Heart left ventricle (tissue), 16 donors: ENCODE data around the gene NPHP3. TPM values are rescaled to one million over a fixed set of nuclear protein-coding genes. Genes with fewer than 3 reads are reported as not detected.

Experiments used
- ATAC-seq, 4 donors: fragments of 200-7000 bp; cut with Tn5 transposase; one replicate each; pipeline ENCODE4 v1.9.1; 2020 to 2022; ENCODE audit warnings: moderate library complexity in 4 of 4, mild to moderate bottlenecking in 3 of 4, moderate number of reproducible peaks in 1 of 4
- DNase-seq, 5 donors: peaks; one replicate each; pipeline ENCODE4 v3.0.0-alpha.2; 2020
- H3K27ac ChIP-seq, 12 donors: fragments of 200-600 bp; sonication (generic) in 4 of 12; one replicate each; pipeline versions ENCODE4 v1.5.0 to v1.8.0; 2016 to 2022; ENCODE audit warnings: mild to moderate bottlenecking in 2 of 12
- H3K27me3 ChIP-seq, 9 donors: fragments of 200-600 bp; sonication (generic) in 2 of 9; one replicate each; pipeline versions ENCODE4 v1.5.1 to v1.8.0; 2016 to 2022; ENCODE audit warnings: mild to moderate bottlenecking in 3 of 9
- H3K36me3 ChIP-seq, 9 donors: fragments of 200-600 bp; sonication (generic) in 2 of 9; one replicate each; pipeline versions ENCODE4 v1.5.0 to v1.8.0; 2018 to 2022; ENCODE audit warnings: mild to moderate bottlenecking in 2 of 9
- H3K4me1 ChIP-seq, 12 donors: fragments of 200-600 bp; sonication (generic) in 4 of 12; one replicate each; pipeline versions ENCODE4 v1.5.0 to v1.8.0; 2016 to 2022; ENCODE audit warnings: mild to moderate bottlenecking in 3 of 12
- H3K4me3 ChIP-seq, 12 donors: fragments of 200-600 bp; sonication (generic) in 4 of 12; one replicate each; pipeline versions ENCODE4 v1.5.0 to v1.8.0; 2017 to 2022; ENCODE audit warnings: mild to moderate bottlenecking in 9 of 12, moderate library complexity in 4 of 12
- H3K9me3 ChIP-seq, 12 donors: fragments of 200-600 bp; sonication (generic) in 4 of 12; one replicate each; pipeline versions ENCODE4 v1.5.0 to v1.8.0; 2016 to 2022; ENCODE audit warnings: mild to moderate bottlenecking in 1 of 12
- POLR2A ChIP-seq, 2 donors: fragments of 450-650 bp; IDR thresholded peaks; one replicate each; pipeline ENCODE4 v1.6.1; 2017; ENCODE audit warnings: antibody characterized with exemption in 2 of 2, mild to moderate bottlenecking in 2 of 2, moderate library complexity in 2 of 2
- WGBS, 4 donors: extraction: QIAGEN DNeasy Blood & Tissue Kit in 2 of 4; methylation state at CpG; one replicate each; pipeline versions ENCODE4 v1.1.5 to v1.1.7; 2013 to 2018; 5-methylcytosine and 5-hydroxymethylcytosine counted together
- intact Hi-C, 10 donors: fragments of 100-400 bp; cut with DNase I; formaldehyde crosslinking; loops; one replicate each; pipeline versions ENCODE4 v1.11.1 to v1.14.2; 2022
- long read RNA-seq, 3 donors: library from polyadenylated mRNA; unstranded; transcript quantifications; one replicate each; pipeline ENCODE4 v2.0.0, GENCODE V29; 2020 to 2021
- polyA plus RNA-seq, 2 donors: library from polyadenylated mRNA; stranded (reverse); fragments of 200-250 nt; gene quantifications; one replicate each; pipeline ENCODE4 v1.2.3, GENCODE V29; 2013
- total RNA-seq, 9 donors: library from RNA; depleted of rRNA in 2 of 9; stranded (reverse); fragments of >200 nt in 2 of 9; fragmentation: NEBNext Ultra II Directional in 3 of 9; extraction: Animal tissue kit (Norgen Biotek cat#: 25700) in 3 of 9; gene quantifications; one replicate each; pipeline versions ENCODE4 v1.1.0 to v1.2.4, GENCODE V29; 2016 to 2023
- TF ChIP-seq, protein P1 (sequence below), 12 donors: fragments of 200-600 bp; sonication (generic) in 4 of 12; IDR thresholded peaks; one replicate each; pipeline versions ENCODE4 v1.5.0 to v1.8.0; 2018 to 2022; ENCODE audit warnings: antibody characterized with exemption in 12 of 12, mild to moderate bottlenecking in 5 of 12
- donor health status: ischemic (EF 13 %, LVEDD 7.1; RV severe dilation, severe dysfunction).
- donor health status: healthy with polysubstance abuse.
- donor health status: DM: no; HTN: yes; CAD: no.
- donor health status: DM: no; HTN: no; CAD: no.
- donor health status: ischemic (EF 25% LVEDD 6.9; RV normal size, moderate dysfunction).
- donor health status: ischemic (EF 25% LVEDD 5.7; RV mildly dilated, moderate dysfunction).
- donor health status: healthy.
- donor health status: DM: yes; HTN: yes; CAD: no.
- donor health status: ischemic (EF 35%, LVEDD 5.7; RV mildly dilated, moderate dysfunction).
- donor health status: nonischemic (EF 11% LVEDD 7.7; RV severe dilation, severe dysfunction).
- donor health status: DM: yes; HTN: yes; CAD: no.
- donor health status: PGD.
- donor health status: ischemic (EF 29% LVEDD 5.4; RV normal size, mild dysfunction).
- donor health status: nonischemic (EF 23%, LVEDD 6.1; RV moderate dilation, normal function).

Gene NPHP3
- total RNA-seq (10 to 100 TPM in 6 of 9 donors, 1 to 10 TPM in 3; 7.6 to 14.7 (median 10.9) TPM), polyA plus RNA-seq (10 to 100 TPM in 1 of 2 donors, 1 to 10 TPM in 1; 5.3 to 10.4 TPM)
- long read RNA-seq, donor 1, full-length matches to known transcripts, result 4 of 5 reads
- long read RNA-seq, donor 1, partial matches to known transcripts, result 1 of 5 reads
- long read RNA-seq, donor 1, other reads (novel, unspliced or antisense), result 0 of 5 reads
- long read RNA-seq, donor 2, result 0 reads
- long read RNA-seq, donor 3, full-length matches to known transcripts, result 6 of 8 reads
- long read RNA-seq, donor 3, partial matches to known transcripts, result 2 of 8 reads
- long read RNA-seq, donor 3, other reads (novel, unspliced or antisense), result 0 of 8 reads

DNA sequence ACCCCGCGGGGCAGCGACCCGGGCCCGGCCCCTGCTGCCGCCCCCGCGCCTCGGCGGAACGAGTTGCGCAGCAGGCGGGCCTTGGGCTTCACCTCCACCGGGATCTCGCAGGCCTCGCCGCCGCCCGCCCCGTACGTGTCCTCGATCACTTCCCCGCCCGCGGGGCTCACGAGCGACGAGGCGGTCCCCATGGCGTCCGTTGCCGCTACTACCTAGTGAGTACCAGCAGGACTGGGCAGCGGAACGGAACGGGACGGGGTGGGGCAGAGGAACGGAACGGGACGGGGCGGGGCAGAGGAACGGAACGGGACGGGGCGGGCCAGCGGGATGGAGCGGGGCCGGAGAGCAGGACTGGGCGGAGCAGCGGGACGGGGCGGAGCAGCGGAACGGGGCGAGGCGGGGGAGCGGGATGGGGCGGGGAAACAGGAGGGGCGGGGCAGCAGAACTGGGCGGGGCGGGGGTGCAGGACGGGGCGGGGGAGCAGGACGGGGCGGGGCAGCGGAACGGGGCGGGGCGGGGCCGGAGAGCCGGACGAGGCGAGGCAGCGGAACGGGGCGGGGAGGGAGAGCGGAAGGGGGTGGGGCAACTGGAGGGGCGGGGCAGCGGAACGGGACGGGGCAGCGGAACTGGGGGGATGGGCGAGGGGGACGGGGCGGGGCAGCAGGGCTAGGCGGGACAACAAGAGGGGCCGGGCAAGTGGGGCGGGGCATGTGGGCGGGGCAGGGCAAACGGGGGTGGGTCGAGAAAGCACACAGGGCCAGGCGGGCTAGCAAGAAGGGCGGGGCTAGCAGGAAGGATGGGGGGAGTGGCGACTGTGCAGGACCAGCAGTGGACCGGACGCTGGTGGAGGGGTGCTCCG, at the start of gene NPHP3:
TSS of gene NPHP3 (minus strand) at position 245 of the 859 bp plus-strand sequence. CDS start at position 191, 54 bp downstream.
- DNase-seq (peak; percentile 97 to 100 (median 99)), ATAC-seq (peak; percentile 91 to 95 (median 92))
- Histone ChIP-seq H3K4me1 (peaks cover 0 to 46% (median 28%) of the 10 kb centered on the region in 12 donors), H3K4me3 (peak within 1 kb of the TSS; percentile 70 to 99 (median 86)), H3K27me3 (no peaks in the 10 kb centered on the region), H3K27ac (peak within 1 kb of the TSS; percentile 91 to 99 (median 96)), H3K36me3 (peaks cover 0 to 22% (median 11%) of the 10 kb centered on the region in 9 donors), H3K9me3 (no peaks in the 10 kb centered on the region)
- intact Hi-C loops, result loop anchor here in 9 of 10 donors (1.0 to 10.0 kb wide), 11 partner anchors 60 to 1202 kb away; partner anchors contain the start of genes CDV3 (in 7 of the 9), SRPRB (in 3 of the 9) and UBA5 (in 3 of the 9)
- TF ChIP-seq, protein P1, sequence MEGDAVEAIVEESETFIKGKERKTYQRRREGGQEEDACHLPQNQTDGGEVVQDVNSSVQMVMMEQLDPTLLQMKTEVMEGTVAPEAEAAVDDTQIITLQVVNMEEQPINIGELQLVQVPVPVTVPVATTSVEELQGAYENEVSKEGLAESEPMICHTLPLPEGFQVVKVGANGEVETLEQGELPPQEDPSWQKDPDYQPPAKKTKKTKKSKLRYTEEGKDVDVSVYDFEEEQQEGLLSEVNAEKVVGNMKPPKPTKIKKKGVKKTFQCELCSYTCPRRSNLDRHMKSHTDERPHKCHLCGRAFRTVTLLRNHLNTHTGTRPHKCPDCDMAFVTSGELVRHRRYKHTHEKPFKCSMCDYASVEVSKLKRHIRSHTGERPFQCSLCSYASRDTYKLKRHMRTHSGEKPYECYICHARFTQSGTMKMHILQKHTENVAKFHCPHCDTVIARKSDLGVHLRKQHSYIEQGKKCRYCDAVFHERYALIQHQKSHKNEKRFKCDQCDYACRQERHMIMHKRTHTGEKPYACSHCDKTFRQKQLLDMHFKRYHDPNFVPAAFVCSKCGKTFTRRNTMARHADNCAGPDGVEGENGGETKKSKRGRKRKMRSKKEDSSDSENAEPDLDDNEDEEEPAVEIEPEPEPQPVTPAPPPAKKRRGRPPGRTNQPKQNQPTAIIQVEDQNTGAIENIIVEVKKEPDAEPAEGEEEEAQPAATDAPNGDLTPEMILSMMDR (IDR thresholded peaks at IDR 0.05), result peak in 3 of 12 donors; percentile 9 to 23 (median 14)
- peak; percentile 34 to 89 for TF ChIP-seq POLR2A (IDR thresholded peaks at IDR 0.05)
- 1 to 3% (median 2%) methylated on average over 39 to 96 of the region's 96 CpGs for WGBS, 4 donors

DNA sequence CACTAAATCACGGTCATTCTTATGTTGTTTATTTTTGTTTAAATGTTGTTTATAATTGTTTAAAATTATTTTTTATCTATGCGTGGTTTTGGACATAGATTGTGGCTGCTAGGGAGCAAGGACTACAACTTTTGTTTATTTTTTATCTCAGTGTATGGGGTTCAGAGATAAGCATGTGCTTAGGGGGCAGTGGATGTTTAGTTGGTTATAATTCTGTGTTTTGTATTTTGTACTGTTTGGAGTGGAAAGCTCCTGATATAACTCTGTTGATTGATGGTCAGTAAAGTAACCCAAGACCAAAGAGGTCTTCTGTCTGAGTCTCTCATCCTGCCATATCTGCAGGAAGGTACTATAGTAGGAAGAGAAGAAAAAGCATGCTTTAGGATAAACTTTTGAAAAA, 36.5 kb upstream of the NPHP3 start:
- no peaks in the 10 kb centered on the region for H3K36me3 ChIP-seq
- intact Hi-C loops, result no loop called here
- no peaks in the 10 kb centered on the region for H3K4me1 ChIP-seq
- H3K27ac ChIP-seq, result no peak overlapping the region
- no peaks in the 10 kb centered on the region for H3K9me3 ChIP-seq
- ATAC-seq, result no peak
- H3K4me3 ChIP-seq, result no peak overlapping the region
- no peaks in the 10 kb centered on the region for H3K27me3 ChIP-seq
- no peak for DNase-seq
- 58 to 73% (median 70%) methylated on average over 2 of the region's 2 CpGs for WGBS, 4 donors
- TF ChIP-seq, protein P1 (IDR thresholded peaks at IDR 0.05), result no peak
- no peak for TF ChIP-seq POLR2A (IDR thresholded peaks at IDR 0.05)

DNA sequence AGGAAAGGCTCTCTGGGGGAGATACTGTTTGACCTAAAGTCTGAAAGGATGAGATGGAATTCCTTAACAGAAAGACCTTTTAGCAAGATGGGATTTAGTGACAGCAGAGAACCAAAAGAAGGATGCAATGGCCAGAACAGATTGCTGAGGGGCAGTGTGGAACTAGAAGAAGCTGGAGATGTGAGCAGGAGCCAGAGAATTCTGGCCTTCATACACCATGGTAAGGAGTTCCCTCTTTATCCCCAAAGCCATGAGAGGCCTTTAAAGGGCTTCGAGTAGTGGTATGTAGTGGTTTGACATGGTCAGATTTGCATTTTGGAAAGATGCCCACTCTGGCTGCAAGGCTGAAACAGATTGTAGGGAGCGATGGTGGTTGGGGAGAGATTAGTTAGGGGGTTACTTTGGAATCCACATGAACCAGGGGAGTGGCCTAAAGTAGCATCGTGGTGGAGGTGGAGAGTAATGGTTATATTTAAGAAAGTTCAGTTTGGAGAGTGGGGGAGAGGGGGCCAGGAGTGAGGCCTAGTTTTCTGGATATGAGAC, 34.0 kb upstream of the NPHP3 start:
- Histone ChIP-seq H3K27me3 (no peaks in the 10 kb centered on the region), H3K36me3 (no peaks in the 10 kb centered on the region), H3K4me1 (no peaks in the 10 kb centered on the region), H3K9me3 (no peaks in the 10 kb centered on the region), H3K27ac (no peak overlapping the region), H3K4me3 (no peak overlapping the region)
- intact Hi-C loops, result no loop called here
- TF ChIP-seq, protein P1 (IDR thresholded peaks at IDR 0.05), result peak in 1 of 12 donors; percentile 12
- TF ChIP-seq POLR2A (IDR thresholded peaks at IDR 0.05), result no peak
- 51 to 62% (median 55%) methylated on average over 3 of the region's 3 CpGs for WGBS, 4 donors
- ATAC-seq (no peak), DNase-seq (no peak)

- H3K4me1 ChIP-seq, result no peaks in the 10 kb centered on the region
- no peaks in the 10 kb centered on the region for H3K27me3 ChIP-seq
- no peaks in the 10 kb centered on the region for H3K36me3 ChIP-seq
- ATAC-seq, result no peak
- no peak overlapping the region for H3K4me3 ChIP-seq
- no peak for TF ChIP-seq POLR2A (IDR thresholded peaks at IDR 0.05)
- TF ChIP-seq, protein P1 (IDR thresholded peaks at IDR 0.05), result no peak
- intact Hi-C loops, result no loop called here
- no peak overlapping the region for H3K27ac ChIP-seq
- no peak for DNase-seq
- H3K9me3 ChIP-seq, result no peaks in the 10 kb centered on the region
These were observed 31.7 kb upstream of the NPHP3 start for GRCh38 chr3:132753946-132754345.
